ENCODE data around the gene HACD2. TPM values are rescaled to one million over a fixed set of nuclear protein-coding genes. Genes with fewer than 3 reads are reported as not detected.

HACD2 gene
- total and polyA plus RNA-seq, 10 of the 15 experiments (the other 5 are each of a cell fraction or from before 2014, with no cell fraction given) = 9.1 to 30.0 (median 18.8) TPM

- H3K9ac ChIP-seq (ENCODE audit: control insufficient read depth, insufficient read depth, low read length) = no peak overlapping the region
- H3K4me1 ChIP-seq (ENCODE audit: control insufficient read depth, insufficient read depth, low read length) = no peaks in the 10 kb centered on the region
- H3K4me2 ChIP-seq (ENCODE audit: control insufficient read depth, insufficient read depth) = no peak overlapping the region
- POLR2A ChIA-PET = interaction anchor here (1.2 kb wide), 1 partner anchor 17 kb away, joined by 3 read pairs; no protein-coding TSS in a partner anchor
- H3K79me2 ChIP-seq (ENCODE audit: control insufficient read depth, insufficient read depth, low read length) = no peaks in the 10 kb centered on the region
- FAIRE-seq (peak; percentile 91), ATAC-seq (peak; percentile 60), DNase-seq (ENCODE audit: low read depth, low spot score) (no peak)
- H3K4me3 ChIP-seq = no peak overlapping the region
- no TSS peak for BruUV-seq (replicated peaks)
- SMC1A ChIA-PET (ENCODE audit: uncharacterized antibody, unreplicated experiment) = interaction anchor here (0.6 to 6.2 kb wide), 19 partner anchors 10 to 1166 kb away, joined by 3 to 56 read pairs (median 4); no protein-coding TSS in a partner anchor
- no peaks in the 10 kb centered on the region for H4K20me1 ChIP-seq (ENCODE audit: control insufficient read depth, insufficient read depth)
- no peaks in the 10 kb centered on the region for H3K36me3 ChIP-seq (ENCODE audit: control insufficient read depth in 2 of 2, insufficient read depth in 2 of 2, low read length in 1 of 2)
- no peaks in the 10 kb centered on the region; the same call in 2 of the 3 replicates for H3K9me3 ChIP-seq (replicated peaks; ENCODE audit: control insufficient read depth, insufficient read depth, low read length)
- peak; percentile 63 to 78 (median 70); a peak in 5 of 6 replicates for TF ChIP-seq CTCF (IDR thresholded peaks at IDR 0.05 in 2 of 3, conservative IDR thresholded peaks at IDR 0.05 in 1 of 3; ENCODE audit: control insufficient read depth in 2 of 3, extremely low read depth in 1 of 3, insufficient read depth in 1 of 3, low read depth in 3 of 3, low read length in 3 of 3)
- no peak for TF ChIP-seq CEBPZ (IDR thresholded peaks at IDR 0.05; ENCODE audit: low read depth, low read length)
- peak; percentile 83 for TF ChIP-seq RAD21 (IDR thresholded peaks at IDR 0.05; ENCODE audit: insufficient read depth, low read depth, low read length)
- TF ChIP-seq SMC3 (IDR thresholded peaks at IDR 0.05; ENCODE audit: borderline replicate concordance, low read length) = peak; percentile 43; the same call in 1 of the 2 replicates
- no peak overlapping the region for H3K27ac ChIP-seq (ENCODE audit: control insufficient read depth, insufficient read depth)
- H3K27me3 ChIP-seq (replicated peaks in 1 of 2; ENCODE audit: control insufficient read depth in 2 of 2, insufficient read depth in 2 of 2, low read length in 1 of 2) = no peaks in the 10 kb centered on the region
- CTCF ChIA-PET = interaction anchor here (0.6 to 6.8 kb wide), 41 partner anchors 7 to 875 kb away, joined by 3 to 93 read pairs (median 4); no protein-coding TSS in a partner anchor
- in situ Hi-C loops (cut with MboI) = loop anchor here (5.0 kb wide), 1 partner anchor 232 kb away; no protein-coding TSS in a partner anchor
- intact Hi-C loops (cut with micrococcal nuclease; ENCODE audit: unreplicated experiment) = loop anchor here (1.0 to 5.0 kb wide), 2 partner anchors 112 to 230 kb away; partner anchors contain the start of gene ADCY5
- no peak overlapping the region for H2AFZ ChIP-seq (ENCODE audit: control insufficient read depth, low read depth, low read length)
- RAD21 ChIA-PET (ENCODE audit: unreplicated experiment) = interaction anchor here (0.7 to 1.5 kb wide), 10 partner anchors 9 to 230 kb away, joined by 3 to 7 read pairs (median 4); no protein-coding TSS in a partner anchor
- WGBS (ENCODE audit: insufficient coverage, insufficient replicate concordance, low lambda C conversion rate, missing lambda C conversion rate) = 25% methylated on average over 12 of the region's 12 CpGs
These were observed 25.6 kb downstream of the HACD2 start for GRCh38 chr3:123559040-123559861.
